GM23338 (cell line): ENCODE results near the gene SP6. TPM values are rescaled to one million over a fixed set of nuclear protein-coding genes. Genes with fewer than 3 reads are reported as not detected.
A peak's percentile ranks its signal among the peaks of the same experiment; 100 is the strongest.

ENCODE experiments used
- ATAC-seq: fragments of 200-7000 bp; cut with Tn5 transposase; 3 replicates; pipeline ENCODE4 v1.9.1; 2020
- DNase-seq: peaks from one replicate; pipeline ENCODE4 v3.0.0-alpha.2; 2015; ENCODE audit warnings: low spot score
- H2AFZ ChIP-seq: fragments of 200-600 bp; sonication (generic); 2 replicates; pipeline ENCODE4 v1.8.0; 2016; ENCODE audit warnings: antibody characterized with exemption, mild to moderate bottlenecking, moderate library complexity
- H3F3A ChIP-seq: fragments of 200-600 bp; sonication (generic); replicated peaks from 2 replicates; pipeline ENCODE4 v1.8.0; 2017; ENCODE audit warnings: antibody characterized with exemption, mixed run types, low read depth
- H3K27ac ChIP-seq: fragments of 200-600 bp; sonication (generic); 2 replicates; pipeline ENCODE4 v1.6.1; 2016; ENCODE audit warnings: low read depth
- H3K27me3 ChIP-seq: fragments of 200-600 bp; sonication (generic); 2 replicates; pipeline ENCODE4 v1.8.0; 2016; ENCODE audit warnings: mild to moderate bottlenecking, mixed run types, moderate library complexity; ENCODE audit not compliant: insufficient read depth
- H3K36me3 ChIP-seq: fragments of 200-600 bp; sonication (generic); 2 replicates; pipeline ENCODE4 v1.8.0; 2016; ENCODE audit warnings: mild to moderate bottlenecking; ENCODE audit not compliant: insufficient read depth
- H3K4me1 ChIP-seq: fragments of 200-600 bp; sonication (generic); 2 replicates; pipeline ENCODE4 v1.8.0; 2016; ENCODE audit warnings: mild to moderate bottlenecking, moderate library complexity; ENCODE audit not compliant: insufficient read depth
- H3K4me2 ChIP-seq: fragments of 200-600 bp; sonication (generic); 2 replicates; pipeline ENCODE4 v1.7.1; 2017; ENCODE audit warnings: mixed run types
- H3K4me3 ChIP-seq: fragments of 200-600 bp; sonication (generic); 2 replicates; pipeline ENCODE4 v1.6.1; 2016; ENCODE audit warnings: mixed run types
- H3K79me2 ChIP-seq: fragments of 200-600 bp; sonication (generic); replicated peaks from 2 replicates; pipeline ENCODE4 v1.8.0; 2017; ENCODE audit warnings: mild to moderate bottlenecking; ENCODE audit not compliant: insufficient read depth
- H3K9me2 ChIP-seq: fragments of 200-600 bp; sonication (generic); 2 replicates; pipeline ENCODE4 v1.8.0; 2017; ENCODE audit not compliant: insufficient read depth
- H4K20me1 ChIP-seq: fragments of 200-600 bp; sonication (generic); replicated peaks from 2 replicates; pipeline ENCODE4 v1.8.0; 2017; ENCODE audit warnings: mild to moderate bottlenecking; ENCODE audit not compliant: insufficient read depth
- H3K27ac Mint-ChIP-seq: 2 replicates; pipeline ENCODE4 v1.8.0; 2020; ENCODE audit warnings: inconsistent platforms, mild to moderate bottlenecking, moderate library complexity, mixed read lengths
- H3K27me3 Mint-ChIP-seq: 3 replicates; pipeline ENCODE4 v1.8.0; 2022; ENCODE audit warnings: low read depth, mild to moderate bottlenecking, moderate library complexity, mixed read lengths, inconsistent platforms; ENCODE audit not compliant: insufficient read depth, poor library complexity
- H3K36me3 Mint-ChIP-seq: 3 replicates; pipeline ENCODE4 v1.8.0; 2021; ENCODE audit warnings: low read depth, mild to moderate bottlenecking, inconsistent platforms, moderate library complexity, mixed read lengths
- H3K4me1 Mint-ChIP-seq: 3 replicates; pipeline ENCODE4 v1.8.0; 2020; ENCODE audit warnings: mild to moderate bottlenecking, inconsistent platforms, mixed read lengths
- H3K4me3 Mint-ChIP-seq: 3 replicates; pipeline ENCODE4 v1.8.0; 2021; ENCODE audit warnings: moderate library complexity, mild to moderate bottlenecking, inconsistent platforms, mixed read lengths
- H3K9me3 Mint-ChIP-seq: 3 replicates; pipeline ENCODE4 v1.8.0; 2020; ENCODE audit warnings: moderate library complexity, mild to moderate bottlenecking, inconsistent platforms, mixed read lengths
- CREB1 ChIP-seq: fragments of 250-450 bp; sonication (Bioruptor Pico); IDR thresholded peaks from 2 replicates; pipeline ENCODE4 v1.5.0; 2020; ENCODE audit warnings: low read depth, mild to moderate bottlenecking, moderate library complexity
- CTCF ChIP-seq, 2 experiments: fragments of 200-600 bp in 1 of 2; sonication (generic) in 1 of 2; conservative IDR thresholded peaks; 2 replicates each; pipeline versions ENCODE4 v1.5.1 to v1.6.1; 2016 to 2017; ENCODE audit warnings: antibody characterized with exemption in 2 of 2, low read depth in 2 of 2, mild to moderate bottlenecking in 2 of 2, moderate library complexity in 1 of 2
- EZH2 ChIP-seq: fragments of 200-600 bp; sonication (generic); IDR thresholded peaks from one replicate; pipeline ENCODE4 v1.8.0; 2017; ENCODE audit warnings: antibody characterized with exemption, mild to moderate bottlenecking, low read depth; ENCODE audit not compliant: unreplicated experiment
- EZH2phosphoT487 ChIP-seq: fragments of 200-600 bp; sonication (generic); IDR thresholded peaks from one replicate; pipeline ENCODE4 v1.8.1; 2018; ENCODE audit warnings: antibody characterized with exemption; ENCODE audit not compliant: unreplicated experiment
- JUNB ChIP-seq: IDR thresholded peaks from one replicate; pipeline ENCODE4 v1.6.1; 2016; ENCODE audit warnings: antibody characterized with exemption; ENCODE audit not compliant: unreplicated experiment
- NANOG ChIP-seq: IDR thresholded peaks from 2 replicates; pipeline ENCODE4 v1.6.1; 2016; ENCODE audit warnings: antibody characterized with exemption, borderline replicate concordance
- POLR2AphosphoS5 ChIP-seq: IDR thresholded peaks from 2 replicates; pipeline ENCODE4 v1.6.1; 2016; ENCODE audit warnings: antibody characterized with exemption, low read depth
- STAT1 ChIP-seq: IDR thresholded peaks from one replicate; pipeline ENCODE4 v1.6.1; 2016; ENCODE audit warnings: antibody characterized with exemption; ENCODE audit not compliant: unreplicated experiment
- ZNF114 ChIP-seq: fragments of 250-450 bp; sonication (Bioruptor Pico); IDR thresholded peaks from 2 replicates; pipeline ENCODE4 v1.5.0; 2020; ENCODE audit warnings: mild to moderate bottlenecking, moderate library complexity
- ZNF331 ChIP-seq: fragments of 250-450 bp; sonication (Bioruptor Pico); IDR thresholded peaks from 2 replicates; pipeline ENCODE4 v1.5.0; 2020; ENCODE audit warnings: low read depth, mild to moderate bottlenecking, moderate library complexity
- polyA plus RNA-seq: library from polyadenylated mRNA; unstranded; fragments of >200 nt; fragmentation: Nextera tagmentation; extraction: Ambion mirVana; gene quantifications from 2 replicates; pipeline ENCODE4 v1.2.1, GENCODE V29; 2016
- total RNA-seq: library from RNA; depleted of rRNA; stranded (reverse); fragments of >200 nt; shearing (Covaris generic); gene quantifications from 2 replicates; pipeline ENCODE4 v1.2.3, GENCODE V29; 2014
- TF ChIP-seq, protein P1 (sequence below): fragments of 250-450 bp; sonication (Bioruptor Pico); IDR thresholded peaks from 2 replicates; pipeline ENCODE4 v1.5.0; 2020; ENCODE audit warnings: mild to moderate bottlenecking, moderate library complexity
- TF ChIP-seq, protein P2 (sequence below): IDR thresholded peaks from one replicate; pipeline ENCODE4 v1.6.1; 2018; ENCODE audit warnings: antibody characterized with exemption; ENCODE audit not compliant: unreplicated experiment
- TF ChIP-seq, protein P3 (sequence below): IDR thresholded peaks from 2 replicates; pipeline ENCODE4 v1.6.1; 2016; ENCODE audit warnings: antibody characterized with exemption

The SP6 gene
- total and polyA plus RNA-seq, 2 experiments from 2014 or later, result 0.13 to 1.0 TPM

DNA sequence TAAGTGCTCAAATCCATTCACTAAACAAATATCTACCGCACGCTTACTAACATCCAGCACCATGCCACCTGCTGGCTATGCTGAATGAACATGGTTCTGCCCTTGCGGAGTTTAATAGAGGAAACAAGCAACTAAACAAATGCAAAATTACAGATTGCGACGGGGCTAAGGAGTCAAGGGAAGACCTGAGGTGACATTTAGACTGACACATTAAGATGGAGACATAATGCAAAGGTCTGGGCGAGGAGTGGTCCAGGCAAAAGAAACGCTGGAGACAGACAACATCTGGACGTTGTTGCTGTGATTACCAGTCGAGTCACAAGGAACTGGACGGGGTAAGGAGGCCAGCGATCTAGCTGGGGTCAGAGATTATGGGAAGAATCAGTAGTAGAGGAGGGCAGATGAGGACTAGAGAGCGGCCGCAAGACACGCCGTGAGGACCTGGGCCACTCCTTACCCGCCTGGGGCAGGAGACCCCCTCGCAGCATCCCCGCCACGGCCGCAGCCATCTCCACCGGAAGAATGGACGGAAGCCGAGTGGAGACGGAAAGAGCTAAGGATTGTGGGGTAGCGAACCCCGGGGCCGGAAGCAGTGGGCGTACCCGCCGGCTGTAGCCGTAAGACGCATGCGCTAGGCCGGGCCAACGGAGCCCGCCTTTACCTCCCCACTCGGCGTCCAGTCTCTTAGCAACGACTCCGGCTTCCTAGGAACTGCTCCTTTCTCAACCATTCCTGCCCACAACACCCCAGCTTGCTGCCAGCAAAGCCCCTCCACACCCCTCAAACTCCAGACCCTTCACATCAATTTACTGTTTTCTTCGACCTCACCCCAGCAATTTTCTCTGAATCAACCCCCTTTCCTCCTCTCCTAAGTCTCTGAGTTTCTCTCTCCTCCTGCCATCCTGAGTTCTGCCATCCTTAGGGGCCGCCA, 19.7 kb downstream of the SP6 start, which contains the start of the genes LRRC46 and MRPL10:
Gene LRRC46, plus strand, starts transcription at position 668 of the 931 bp plus-strand sequence. CDS start 320 bp downstream, outside the sequence.
Gene MRPL10, minus strand, starts transcription at position 539 of the 931 bp plus-strand sequence. Its CDS starts 30 bp downstream, at position 509.
- H3K4me2 ChIP-seq, result peak within 1 kb of the TSS; percentile 83
- peaks cover 4% of the 10 kb centered on the region; the same call in 1 of the 2 replicates for H3F3A ChIP-seq
- peaks cover 8% of the 10 kb centered on the region for H3K4me1 Mint-ChIP-seq
- H3K4me3 ChIP-seq, result peak within 1 kb of the TSS; percentile 72
- DNase-seq (peak; percentile 98), ATAC-seq (peak; percentile 98)
- peaks cover 5% of the 10 kb centered on the region; the same call in 1 of the 2 replicates for H3K36me3 ChIP-seq
- TF ChIP-seq EZH2phosphoT487 (no peak), ZNF331 (CRISPR knock-in tag) (no peak), NANOG (no peak), POLR2AphosphoS5 (peak; percentile 97), STAT1 (no peak), ZNF114 (CRISPR knock-in tag) (no peak), CTCF (conservative IDR thresholded peaks at IDR 0.05; ENCODE audit: low read depth in 2 of 2) (peak; percentile 35 to 57), EZH2 (no peak), JUNB (no peak), CREB1 (CRISPR knock-in tag) (no peak)
- TF ChIP-seq, protein P1, sequence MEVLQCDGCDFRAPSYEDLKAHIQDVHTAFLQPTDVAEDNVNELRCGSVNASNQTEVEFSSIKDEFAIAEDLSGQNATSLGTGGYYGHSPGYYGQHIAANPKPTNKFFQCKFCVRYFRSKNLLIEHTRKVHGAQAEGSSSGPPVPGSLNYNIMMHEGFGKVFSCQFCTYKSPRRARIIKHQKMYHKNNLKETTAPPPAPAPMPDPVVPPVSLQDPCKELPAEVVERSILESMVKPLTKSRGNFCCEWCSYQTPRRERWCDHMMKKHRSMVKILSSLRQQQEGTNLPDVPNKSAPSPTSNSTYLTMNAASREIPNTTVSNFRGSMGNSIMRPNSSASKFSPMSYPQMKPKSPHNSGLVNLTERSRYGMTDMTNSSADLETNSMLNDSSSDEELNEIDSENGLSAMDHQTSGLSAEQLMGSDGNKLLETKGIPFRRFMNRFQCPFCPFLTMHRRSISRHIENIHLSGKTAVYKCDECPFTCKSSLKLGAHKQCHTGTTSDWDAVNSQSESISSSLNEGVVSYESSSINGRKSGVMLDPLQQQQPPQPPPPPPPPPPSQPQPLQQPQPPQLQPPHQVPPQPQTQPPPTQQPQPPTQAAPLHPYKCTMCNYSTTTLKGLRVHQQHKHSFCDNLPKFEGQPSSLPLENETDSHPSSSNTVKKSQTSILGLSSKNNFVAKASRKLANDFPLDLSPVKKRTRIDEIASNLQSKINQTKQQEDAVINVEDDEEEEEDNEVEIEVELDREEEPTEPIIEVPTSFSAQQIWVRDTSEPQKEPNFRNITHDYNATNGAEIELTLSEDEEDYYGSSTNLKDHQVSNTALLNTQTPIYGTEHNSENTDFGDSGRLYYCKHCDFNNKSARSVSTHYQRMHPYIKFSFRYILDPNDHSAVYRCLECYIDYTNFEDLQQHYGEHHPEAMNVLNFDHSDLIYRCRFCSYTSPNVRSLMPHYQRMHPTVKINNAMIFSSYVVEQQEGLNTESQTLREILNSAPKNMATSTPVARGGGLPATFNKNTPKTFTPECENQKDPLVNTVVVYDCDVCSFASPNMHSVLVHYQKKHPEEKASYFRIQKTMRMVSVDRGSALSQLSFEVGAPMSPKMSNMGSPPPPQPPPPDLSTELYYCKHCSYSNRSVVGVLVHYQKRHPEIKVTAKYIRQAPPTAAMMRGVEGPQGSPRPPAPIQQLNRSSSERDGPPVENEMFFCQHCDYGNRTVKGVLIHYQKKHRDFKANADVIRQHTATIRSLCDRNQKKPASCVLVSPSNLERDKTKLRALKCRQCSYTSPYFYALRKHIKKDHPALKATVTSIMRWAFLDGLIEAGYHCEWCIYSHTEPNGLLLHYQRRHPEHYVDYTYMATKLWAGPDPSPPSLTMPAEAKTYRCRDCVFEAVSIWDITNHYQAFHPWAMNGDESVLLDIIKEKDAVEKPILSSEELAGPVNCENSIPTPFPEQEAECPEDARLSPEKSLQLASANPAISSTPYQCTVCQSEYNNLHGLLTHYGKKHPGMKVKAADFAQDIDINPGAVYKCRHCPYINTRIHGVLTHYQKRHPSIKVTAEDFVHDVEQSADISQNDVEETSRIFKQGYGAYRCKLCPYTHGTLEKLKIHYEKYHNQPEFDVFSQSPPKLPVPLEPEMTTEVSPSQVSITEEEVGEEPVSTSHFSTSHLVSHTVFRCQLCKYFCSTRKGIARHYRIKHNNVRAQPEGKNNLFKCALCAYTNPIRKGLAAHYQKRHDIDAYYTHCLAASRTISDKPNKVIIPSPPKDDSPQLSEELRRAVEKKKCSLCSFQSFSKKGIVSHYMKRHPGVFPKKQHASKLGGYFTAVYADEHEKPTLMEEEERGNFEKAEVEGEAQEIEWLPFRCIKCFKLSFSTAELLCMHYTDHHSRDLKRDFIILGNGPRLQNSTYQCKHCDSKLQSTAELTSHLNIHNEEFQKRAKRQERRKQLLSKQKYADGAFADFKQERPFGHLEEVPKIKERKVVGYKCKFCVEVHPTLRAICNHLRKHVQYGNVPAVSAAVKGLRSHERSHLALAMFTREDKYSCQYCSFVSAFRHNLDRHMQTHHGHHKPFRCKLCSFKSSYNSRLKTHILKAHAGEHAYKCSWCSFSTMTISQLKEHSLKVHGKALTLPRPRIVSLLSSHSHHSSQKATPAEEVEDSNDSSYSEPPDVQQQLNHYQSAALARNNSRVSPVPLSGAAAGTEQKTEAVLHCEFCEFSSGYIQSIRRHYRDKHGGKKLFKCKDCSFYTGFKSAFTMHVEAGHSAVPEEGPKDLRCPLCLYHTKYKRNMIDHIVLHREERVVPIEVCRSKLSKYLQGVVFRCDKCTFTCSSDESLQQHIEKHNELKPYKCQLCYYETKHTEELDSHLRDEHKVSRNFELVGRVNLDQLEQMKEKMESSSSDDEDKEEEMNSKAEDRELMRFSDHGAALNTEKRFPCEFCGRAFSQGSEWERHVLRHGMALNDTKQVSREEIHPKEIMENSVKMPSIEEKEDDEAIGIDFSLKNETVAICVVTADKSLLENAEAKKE (CRISPR knock-in tag), result no peak
- TF ChIP-seq, protein P2, sequence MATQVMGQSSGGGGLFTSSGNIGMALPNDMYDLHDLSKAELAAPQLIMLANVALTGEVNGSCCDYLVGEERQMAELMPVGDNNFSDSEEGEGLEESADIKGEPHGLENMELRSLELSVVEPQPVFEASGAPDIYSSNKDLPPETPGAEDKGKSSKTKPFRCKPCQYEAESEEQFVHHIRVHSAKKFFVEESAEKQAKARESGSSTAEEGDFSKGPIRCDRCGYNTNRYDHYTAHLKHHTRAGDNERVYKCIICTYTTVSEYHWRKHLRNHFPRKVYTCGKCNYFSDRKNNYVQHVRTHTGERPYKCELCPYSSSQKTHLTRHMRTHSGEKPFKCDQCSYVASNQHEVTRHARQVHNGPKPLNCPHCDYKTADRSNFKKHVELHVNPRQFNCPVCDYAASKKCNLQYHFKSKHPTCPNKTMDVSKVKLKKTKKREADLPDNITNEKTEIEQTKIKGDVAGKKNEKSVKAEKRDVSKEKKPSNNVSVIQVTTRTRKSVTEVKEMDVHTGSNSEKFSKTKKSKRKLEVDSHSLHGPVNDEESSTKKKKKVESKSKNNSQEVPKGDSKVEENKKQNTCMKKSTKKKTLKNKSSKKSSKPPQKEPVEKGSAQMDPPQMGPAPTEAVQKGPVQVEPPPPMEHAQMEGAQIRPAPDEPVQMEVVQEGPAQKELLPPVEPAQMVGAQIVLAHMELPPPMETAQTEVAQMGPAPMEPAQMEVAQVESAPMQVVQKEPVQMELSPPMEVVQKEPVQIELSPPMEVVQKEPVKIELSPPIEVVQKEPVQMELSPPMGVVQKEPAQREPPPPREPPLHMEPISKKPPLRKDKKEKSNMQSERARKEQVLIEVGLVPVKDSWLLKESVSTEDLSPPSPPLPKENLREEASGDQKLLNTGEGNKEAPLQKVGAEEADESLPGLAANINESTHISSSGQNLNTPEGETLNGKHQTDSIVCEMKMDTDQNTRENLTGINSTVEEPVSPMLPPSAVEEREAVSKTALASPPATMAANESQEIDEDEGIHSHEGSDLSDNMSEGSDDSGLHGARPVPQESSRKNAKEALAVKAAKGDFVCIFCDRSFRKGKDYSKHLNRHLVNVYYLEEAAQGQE, result no peak
- TF ChIP-seq, protein P3, sequence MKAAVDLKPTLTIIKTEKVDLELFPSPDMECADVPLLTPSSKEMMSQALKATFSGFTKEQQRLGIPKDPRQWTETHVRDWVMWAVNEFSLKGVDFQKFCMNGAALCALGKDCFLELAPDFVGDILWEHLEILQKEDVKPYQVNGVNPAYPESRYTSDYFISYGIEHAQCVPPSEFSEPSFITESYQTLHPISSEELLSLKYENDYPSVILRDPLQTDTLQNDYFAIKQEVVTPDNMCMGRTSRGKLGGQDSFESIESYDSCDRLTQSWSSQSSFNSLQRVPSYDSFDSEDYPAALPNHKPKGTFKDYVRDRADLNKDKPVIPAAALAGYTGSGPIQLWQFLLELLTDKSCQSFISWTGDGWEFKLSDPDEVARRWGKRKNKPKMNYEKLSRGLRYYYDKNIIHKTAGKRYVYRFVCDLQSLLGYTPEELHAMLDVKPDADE, result peak; percentile 89
- peaks cover 20% of the 10 kb centered on the region for H3K79me2 ChIP-seq
- H3K9me2 ChIP-seq, result no peaks in the 10 kb centered on the region
- peak within 1 kb of the TSS; percentile 93 for H3K4me3 Mint-ChIP-seq
- peak within 1 kb of the TSS; percentile 75; the same call in 1 of the 2 replicates for H3K27ac ChIP-seq
- H4K20me1 ChIP-seq, result peaks cover 8% of the 10 kb centered on the region
- H3K27me3 ChIP-seq, result no peaks in the 10 kb centered on the region
- no peaks in the 10 kb centered on the region; the same call in 2 of the 3 replicates for H3K9me3 Mint-ChIP-seq
- H3K36me3 Mint-ChIP-seq, result peaks cover 22% of the 10 kb centered on the region
- peak within 1 kb of the TSS; percentile 83 for H2AFZ ChIP-seq
- peaks cover 14% of the 10 kb centered on the region for H3K27me3 Mint-ChIP-seq
- peak within 1 kb of the TSS; percentile 89 for H3K27ac Mint-ChIP-seq
- peaks cover 11% of the 10 kb centered on the region; the same call in 1 of the 2 replicates for H3K4me1 ChIP-seq
